Testis (tissue), 3 donors: ENCODE data around the gene ACOX1. TPM values are rescaled to one million over a fixed set of nuclear protein-coding genes. Genes with fewer than 3 reads are reported as not detected.
"Not testable (repeated sequence)": the region's sequence is repeated elsewhere in the genome, so short reads cannot be mapped to it uniquely, and the experiment has no call there.

Experiments used
- DNase-seq: peaks from one replicate; pipeline ENCODE4 v3.0.0-alpha.2; 2019
- H3K27ac ChIP-seq, 2 donors: fragments of 200-600 bp; sonication (generic); one replicate each; pipeline ENCODE4 v1.5.1; 2019
- H3K27me3 ChIP-seq: fragments of 200-600 bp; sonication (generic); one replicate; pipeline ENCODE4 v1.5.1; 2019
- H3K36me3 ChIP-seq: fragments of 200-600 bp; sonication (generic); one replicate; pipeline ENCODE4 v1.5.1; 2017; ENCODE audit warnings: low read depth; ENCODE audit errors: missing control alignments
- H3K4me1 ChIP-seq: fragments of 200-600 bp; sonication (generic); one replicate; pipeline ENCODE4 v1.5.1; 2019
- H3K4me3 ChIP-seq, 2 donors: fragments of 200-600 bp; sonication (generic); one replicate each; pipeline ENCODE4 v1.5.1; 2017 to 2019
- H3K9me3 ChIP-seq: fragments of 200-600 bp; sonication (generic); one replicate; pipeline ENCODE4 v1.5.1; 2017
- POLR2A ChIP-seq: fragments of 450-650 bp; IDR thresholded peaks from one replicate; pipeline ENCODE4 v1.6.1; 2017; ENCODE audit warnings: antibody characterized with exemption, mild to moderate bottlenecking, moderate library complexity
- WGBS, 2 donors: methylation state at CpG; one replicate each; pipeline ENCODE4 v1.1.5; 2018; 5-methylcytosine and 5-hydroxymethylcytosine counted together
- intact Hi-C: fragments of 100-400 bp; cut with DNase I; formaldehyde crosslinking; loops from one replicate; pipeline ENCODE4 v1.15.1; 2023; ENCODE audit warnings: low total_unique reads
- polyA plus RNA-seq: library from polyadenylated mRNA; stranded (reverse); fragments of 350-450 nt; fragmentation: Illumina TruSeq; extraction: RNeasy Lipid Tissue Mini Kit (QIAGEN cat#74804); gene quantifications from one replicate; pipeline ENCODE4 v1.2.3, GENCODE V29; 2014; ENCODE audit warnings: low read depth, low replicate concordance; ENCODE audit not compliant: insufficient read depth
- total RNA-seq, 2 donors: library from RNA; depleted of rRNA; stranded (reverse); fragments of >200 nt; gene quantifications; one replicate each; pipeline ENCODE4 v1.2.3, GENCODE V29; 2016
- TF ChIP-seq, protein P1 (sequence below), 3 experiments: fragments of 450-650 bp in 2 of 3; fragments of 200-600 bp in 1 of 3; sonication (generic) in 1 of 3; IDR thresholded peaks; one replicate each; pipeline ENCODE4 v1.5.1; 2016 to 2019; ENCODE audit warnings: antibody characterized with exemption in 3 of 3, mild to moderate bottlenecking in 2 of 3, moderate library complexity in 1 of 3

ACOX1 gene
- total and polyA plus RNA-seq, 3 donors from 2014 or later: 24.1 to 77.7 (median 64.1) TPM

DNA sequence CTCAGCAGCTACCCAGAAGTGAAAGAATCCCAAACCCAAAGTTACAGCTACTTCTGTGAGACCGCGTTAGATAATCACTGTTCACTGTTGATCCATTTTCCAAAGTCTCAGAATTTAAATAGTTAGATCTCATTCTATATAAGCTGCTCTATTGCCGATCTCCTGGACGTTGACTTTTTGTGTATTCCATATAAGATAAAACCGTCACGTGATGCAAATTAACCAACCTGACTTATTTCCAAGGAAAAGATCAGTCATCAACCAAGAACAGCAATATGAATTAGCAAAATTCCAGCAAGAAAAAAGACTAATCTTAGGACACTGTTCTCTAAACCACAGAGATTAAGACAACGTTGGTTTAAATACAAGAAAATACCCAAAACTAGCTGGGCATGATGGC lies 8.3 kb downstream of the ACOX1 start:
- intact Hi-C loops: no loop called here

DNA sequence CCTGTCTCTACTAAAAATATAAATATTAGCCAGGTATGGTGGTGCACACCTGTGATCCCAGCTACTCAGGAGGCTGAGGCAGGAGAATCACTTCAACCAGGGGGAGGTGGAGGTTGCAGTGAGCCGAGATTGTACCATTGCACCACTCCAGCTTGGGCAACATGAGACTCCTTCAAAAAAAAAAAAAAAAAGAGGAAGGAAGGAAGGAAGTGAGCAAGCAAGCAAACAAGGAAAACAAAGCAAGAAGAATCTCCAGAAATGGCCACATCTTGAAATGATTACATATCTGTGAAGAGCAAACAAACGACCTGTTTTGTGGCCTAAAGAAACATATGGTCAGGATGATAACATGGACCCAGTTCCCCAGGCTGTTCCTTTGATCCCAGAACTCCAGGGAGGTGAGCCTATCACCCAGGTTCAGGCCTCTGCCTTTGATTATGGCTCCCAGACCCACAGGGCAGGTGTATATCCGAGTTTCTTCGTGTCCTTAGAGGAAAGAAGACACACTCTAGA lies 8.9 kb downstream of the ACOX1 start:
- peaks cover 4% of the 10 kb centered on the region for H3K4me1 ChIP-seq
- H3K36me3 ChIP-seq: no peaks in the 10 kb centered on the region
- no peak overlapping the region for H3K4me3 ChIP-seq
- H3K27me3 ChIP-seq: no peaks in the 10 kb centered on the region
- intact Hi-C loops: no loop called here
- 61 to 74% methylated on average over 4 of the region's 4 CpGs for WGBS, 2 donors
- H3K9me3 ChIP-seq: no peaks in the 10 kb centered on the region
- no peak overlapping the region for H3K27ac ChIP-seq
- TF ChIP-seq POLR2A: no peak
- TF ChIP-seq, protein P1, sequence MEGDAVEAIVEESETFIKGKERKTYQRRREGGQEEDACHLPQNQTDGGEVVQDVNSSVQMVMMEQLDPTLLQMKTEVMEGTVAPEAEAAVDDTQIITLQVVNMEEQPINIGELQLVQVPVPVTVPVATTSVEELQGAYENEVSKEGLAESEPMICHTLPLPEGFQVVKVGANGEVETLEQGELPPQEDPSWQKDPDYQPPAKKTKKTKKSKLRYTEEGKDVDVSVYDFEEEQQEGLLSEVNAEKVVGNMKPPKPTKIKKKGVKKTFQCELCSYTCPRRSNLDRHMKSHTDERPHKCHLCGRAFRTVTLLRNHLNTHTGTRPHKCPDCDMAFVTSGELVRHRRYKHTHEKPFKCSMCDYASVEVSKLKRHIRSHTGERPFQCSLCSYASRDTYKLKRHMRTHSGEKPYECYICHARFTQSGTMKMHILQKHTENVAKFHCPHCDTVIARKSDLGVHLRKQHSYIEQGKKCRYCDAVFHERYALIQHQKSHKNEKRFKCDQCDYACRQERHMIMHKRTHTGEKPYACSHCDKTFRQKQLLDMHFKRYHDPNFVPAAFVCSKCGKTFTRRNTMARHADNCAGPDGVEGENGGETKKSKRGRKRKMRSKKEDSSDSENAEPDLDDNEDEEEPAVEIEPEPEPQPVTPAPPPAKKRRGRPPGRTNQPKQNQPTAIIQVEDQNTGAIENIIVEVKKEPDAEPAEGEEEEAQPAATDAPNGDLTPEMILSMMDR (IDR thresholded peaks at IDR 0.05): no peak
- DNase-seq: no peak

More for the DNA sequence above, 8.3 kb downstream of the ACOX1 start:
- Histone ChIP-seq H3K27me3 (no peaks in the 10 kb centered on the region), H3K9me3 (no peaks in the 10 kb centered on the region), H3K4me3 (no peak overlapping the region), H3K27ac (no peak overlapping the region), H3K36me3 (no peaks in the 10 kb centered on the region), H3K4me1 (peaks cover 4% of the 10 kb centered on the region)
- TF ChIP-seq POLR2A: no peak
- DNase-seq: no peak
- 87 to 88% methylated on average over 7 of the region's 7 CpGs for WGBS, 2 donors

DNA sequence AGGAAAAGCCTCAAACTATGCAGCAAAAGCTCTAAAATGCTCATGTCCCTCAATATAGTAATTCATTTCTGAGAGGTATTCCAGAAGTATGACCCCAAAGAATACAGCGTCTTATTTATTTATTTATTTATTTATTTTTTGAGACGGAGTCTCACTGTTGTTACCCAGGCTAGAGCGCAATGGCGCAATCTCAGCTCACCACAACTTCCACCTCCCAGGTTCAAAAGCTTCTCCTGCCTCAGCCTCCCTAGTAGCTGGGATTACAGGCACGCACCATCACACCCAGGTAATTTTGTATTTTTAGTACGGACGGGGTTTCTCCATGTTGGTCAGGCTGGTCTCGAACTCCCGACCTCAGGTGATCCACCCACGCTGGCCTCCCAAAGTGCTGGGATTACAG lies 9.9 kb downstream of the ACOX1 start:
- H3K9me3 ChIP-seq, H3K4me3 ChIP-seq, H3K4me1 ChIP-seq, H3K27me3 ChIP-seq, H3K36me3 ChIP-seq, H3K27ac ChIP-seq, DNase-seq, intact Hi-C loops: not testable (repeated sequence)
- WGBS, 2 donors: 86 to 94% methylated on average over 10 of the region's 10 CpGs

DNA sequence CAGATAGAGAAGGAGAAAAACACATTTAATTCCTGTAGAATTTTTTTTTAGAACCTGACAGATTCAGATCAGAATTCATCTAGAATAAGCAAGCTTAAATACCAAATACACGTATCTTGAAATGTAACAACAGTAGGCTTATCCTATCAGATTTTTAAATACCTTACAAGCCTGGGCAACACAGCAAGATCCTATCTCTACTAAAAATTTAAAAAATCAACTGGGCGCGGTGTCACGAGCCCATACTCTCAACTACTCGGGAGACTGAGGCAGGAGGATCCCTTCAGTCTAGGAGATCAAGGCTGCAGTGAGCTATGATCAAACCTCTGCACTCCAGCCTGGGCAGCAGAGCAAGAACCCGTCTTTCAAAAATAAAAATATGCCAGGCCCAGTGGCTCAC lies 13.5 kb downstream of the ACOX1 start:
- 83 to 89% methylated on average over 6 of the region's 6 CpGs for whole genome bisulfite sequencing, 2 donors
- Histone ChIP-seq H3K27ac (no peak overlapping the region), H3K4me1 (peaks cover 8% of the 10 kb centered on the region), H3K4me3 (no peak overlapping the region), H3K9me3 (no peaks in the 10 kb centered on the region), H3K27me3 (no peaks in the 10 kb centered on the region), H3K36me3 (no peaks in the 10 kb centered on the region)
- TF ChIP-seq, protein P1 (IDR thresholded peaks at IDR 0.05): no peak
- TF ChIP-seq POLR2A: no peak
- intact Hi-C loops: no loop called here
- no peak for DNase-seq

DNA sequence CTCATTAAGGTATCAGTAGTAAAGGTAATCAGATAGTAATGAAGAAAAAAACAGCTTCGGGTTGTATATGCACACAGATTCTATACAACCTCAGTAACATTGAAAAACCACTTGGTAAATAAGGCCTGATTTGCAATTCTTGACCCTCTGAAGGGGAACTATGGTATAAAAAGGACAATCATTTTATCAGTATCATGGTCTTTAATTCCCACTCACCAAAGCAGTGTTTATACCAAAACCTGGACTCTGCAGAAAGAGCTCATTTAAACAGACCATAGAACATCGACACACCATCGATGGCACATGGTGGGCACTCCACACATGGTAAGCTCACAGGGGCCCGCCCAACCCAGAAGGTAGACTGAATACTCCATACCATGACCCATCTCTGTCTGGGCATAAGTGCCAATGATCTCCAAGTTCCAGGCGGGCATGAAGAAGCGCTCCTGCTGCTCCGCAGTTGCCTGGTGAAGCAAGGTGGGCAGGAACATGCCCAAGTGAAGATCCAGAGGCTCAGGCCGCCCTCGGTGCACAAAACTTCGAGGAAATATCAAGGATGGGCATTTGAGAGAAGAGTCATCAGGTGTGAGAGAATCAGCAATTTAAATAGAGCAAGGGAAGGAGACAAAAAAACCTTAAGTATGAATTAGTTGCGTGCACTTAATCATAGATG lies 19.0 kb downstream of the ACOX1 start:
- WGBS, 2 donors: 93 to 94% methylated on average over 11 of the region's 11 CpGs
- TF ChIP-seq POLR2A: no peak
- TF ChIP-seq, protein P1 (IDR thresholded peaks at IDR 0.05): no peak

More for the DNA sequence above, 19.0 kb downstream of the ACOX1 start:
- DNase-seq: no peak
- H3K4me1 ChIP-seq: peaks cover 22% of the 10 kb centered on the region
- H3K9me3 ChIP-seq: no peaks in the 10 kb centered on the region
- no peak overlapping the region for H3K4me3 ChIP-seq
- peak overlapping the region in 1 of 2 donors; percentile 55 for H3K27ac ChIP-seq
- no peaks in the 10 kb centered on the region for H3K27me3 ChIP-seq
- no peaks in the 10 kb centered on the region for H3K36me3 ChIP-seq
- intact Hi-C loops: no loop called here
